MM.1S (cell line): ENCODE measurements around the gene DCAF11.

Experiments
- CTCF ChIP-seq: fragments of 300-600 bp; sonication (generic); IDR thresholded peaks from 2 replicates; pipeline ENCODE4 v1.5.1; 2016; ENCODE audit warnings: antibody characterized with exemption, low read length, mixed read lengths
- EZH2 ChIP-seq: fragments of 300-600 bp; sonication (generic); optimal IDR thresholded peaks from 2 replicates; pipeline ENCODE3; 2017; ENCODE audit warnings: low read depth, mild to moderate bottlenecking, antibody characterized with exemption, low read length, mixed read lengths

- no peak for TF ChIP-seq CTCF
- no peak for TF ChIP-seq EZH2
Observed at GRCh38 chr14:24123424-24124417, 9.1 kb downstream of the DCAF11 start.
